A549 (cell line): ENCODE data around the gene IMPG2. TPM values are rescaled to one million over a fixed set of nuclear protein-coding genes. Genes with fewer than 3 reads are reported as not detected.

Experiments
- ATAC-seq, 2 experiments: fragments of 200-7000 bp in 1 of 2; fragments of >200 bp in 1 of 2; cut with Nextera tagmentation in 1 of 2; cut with Tn5 transposase in 1 of 2; 3 replicates each; pipeline versions ENCODE4 v1.8.0 to v1.9.1; 2018 to 2020; ENCODE audit warnings: mild to moderate bottlenecking in 1 of 2, moderate library complexity in 1 of 2
- CTCF ChIA-PET: fragments of 300-600 bp; sonication (Branson Sonifier 250); formaldehyde crosslinking; extraction: SDS; loops from one replicate; lab custom pipeline; 2021; ENCODE audit warnings: antibody characterized with exemption, inconsistent platforms; lab: Yijun Ruan, JAX
- POLR2A ChIA-PET: fragments of 350-600 bp; formaldehyde crosslinking; extraction: SDS; loops from one replicate; lab custom pipeline; 2021; ENCODE audit warnings: antibody characterized with exemption, inconsistent platforms; lab: Yijun Ruan, JAX
- DNase-seq, 2 experiments: peaks; one replicate each; pipeline versions ENCODE4 v3.0.0 to v3.0.0-alpha.2; 2011 to 2016; ENCODE audit warnings: low read depth in 1 of 2, low spot score in 1 of 2
- FAIRE-seq: peaks from 2 replicates; lab custom pipeline; 2011; peaks lifted over from hg19 to GRCh38; lab: Jason Lieb, UNC
- H3K27ac ChIP-seq, 2 experiments: fragments of >200 bp; sonication (Bioruptor Twin); formaldehyde crosslinking; 3 replicates each; pipeline ENCODE4 v1.5.1; 2016 to 2017
- H3K4me1 ChIP-seq: fragments of >200 bp; sonication (Bioruptor Twin); formaldehyde crosslinking; 3 replicates; pipeline ENCODE4 v1.6.1; 2016
- H3K4me2 ChIP-seq: fragments of >200 bp; sonication (Bioruptor Twin); formaldehyde crosslinking; 3 replicates; pipeline ENCODE4 v1.6.1; 2016
- H3K4me3 ChIP-seq: fragments of >200 bp; sonication (Bioruptor Twin); formaldehyde crosslinking; 3 replicates; pipeline ENCODE4 v1.5.1; 2016
- H3K9me3 ChIP-seq: fragments of >200 bp; sonication (Bioruptor Twin); formaldehyde crosslinking; 3 replicates; pipeline ENCODE4 v1.6.1; 2016
- CHD2 ChIP-seq: fragments of 150-350 bp; IDR thresholded peaks from 2 replicates; pipeline ENCODE4 v1.6.1; 2014; ENCODE audit warnings: low read length; ENCODE audit not compliant: partially characterized antibody
- EHF ChIP-seq: fragments of 250-450 bp; sonication (Bioruptor Pico); IDR thresholded peaks from 2 replicates; pipeline ENCODE4 v1.5.0; 2020; ENCODE audit warnings: mild to moderate bottlenecking
- EHMT2 ChIP-seq: fragments of 200-600 bp; sonication (generic); IDR thresholded peaks from 2 replicates; pipeline ENCODE4 v1.6.1; 2016; ENCODE audit warnings: antibody characterized with exemption, low read depth, mild to moderate bottlenecking, moderate library complexity
- GATA3 ChIP-seq: IDR thresholded peaks from 2 replicates; pipeline ENCODE4 v1.6.1; 2012; ENCODE audit warnings: borderline replicate concordance
- HDAC2 ChIP-seq: fragments of 200-600 bp; sonication (generic); IDR thresholded peaks from 2 replicates; pipeline ENCODE4 v1.6.1; 2016
- HEYL ChIP-seq: fragments of 250-450 bp; sonication (Bioruptor Pico); IDR thresholded peaks from 2 replicates; pipeline ENCODE4 v1.8.0; 2021; ENCODE audit warnings: mild to moderate bottlenecking, moderate library complexity
- HOXB5 ChIP-seq: fragments of 250-450 bp; sonication (Bioruptor Pico); IDR thresholded peaks from 2 replicates; pipeline ENCODE4 v1.5.0; 2020; ENCODE audit warnings: mild to moderate bottlenecking, moderate library complexity
- JUN ChIP-seq, 2 experiments: fragments of >200 bp; sonication (Bioruptor Twin); formaldehyde crosslinking; IDR thresholded peaks; 2 replicates in 1 of 2; 3 replicates in 1 of 2; pipeline ENCODE4 v1.6.1; 2016 to 2017
- JUNB ChIP-seq: fragments of >200 bp; sonication (Bioruptor Twin); formaldehyde crosslinking; IDR thresholded peaks from 2 replicates; pipeline ENCODE4 v1.6.1; 2016
- KDM1A ChIP-seq: fragments of 200-600 bp; sonication (generic); IDR thresholded peaks from 2 replicates; pipeline ENCODE4 v1.6.1; 2016; ENCODE audit warnings: low read depth, mild to moderate bottlenecking
- MAZ ChIP-seq: fragments of 150-350 bp; IDR thresholded peaks from 2 replicates; pipeline ENCODE4 v1.6.1; 2014; ENCODE audit warnings: antibody characterized with exemption, low read depth, low read length, borderline replicate concordance
- NPAS2 ChIP-seq: fragments of 250-450 bp; sonication (Bioruptor Pico); IDR thresholded peaks from 2 replicates; pipeline ENCODE4 v1.8.0; 2022; ENCODE audit warnings: mild to moderate bottlenecking, moderate library complexity, borderline replicate concordance
- NR3C1 ChIP-seq: fragments of >200 bp; sonication (Bioruptor Twin); formaldehyde crosslinking; IDR thresholded peaks from 3 replicates; pipeline ENCODE4 v1.6.1; 2017
- RAD21 ChIP-seq, 2 experiments: fragments of >200 bp in 1 of 2; sonication (Bioruptor Twin) in 1 of 2; formaldehyde crosslinking in 1 of 2; IDR thresholded peaks in 1 of 2; conservative IDR thresholded peaks in 1 of 2; 2 replicates in 1 of 2; 3 replicates in 1 of 2; pipeline ENCODE4 v1.6.1; 2012 to 2018; ENCODE audit warnings: inconsistent platforms in 1 of 2
- SMC3 ChIP-seq: fragments of >200 bp; sonication (Bioruptor Twin); formaldehyde crosslinking; IDR thresholded peaks from 3 replicates; pipeline ENCODE4 v1.6.1; 2018; ENCODE audit warnings: inconsistent platforms
- ZC3H11A ChIP-seq: fragments of 450-650 bp; IDR thresholded peaks from 2 replicates; pipeline ENCODE4 v1.6.1; 2014; ENCODE audit warnings: antibody characterized with exemption, mild to moderate bottlenecking
- ZNF302 ChIP-seq: fragments of 250-450 bp; sonication (Bioruptor Pico); IDR thresholded peaks from 2 replicates; pipeline ENCODE4 v1.9.0; 2021; ENCODE audit warnings: inconsistent platforms, mild to moderate bottlenecking, moderate library complexity
- WGBS: methylation state at CpG from one replicate; pipeline ENCODE4 v1.1.6; 2017; ENCODE audit errors: missing lambda C conversion rate; 5-methylcytosine and 5-hydroxymethylcytosine counted together
- polyA plus RNA-seq, 4 experiments: library from polyadenylated mRNA; depleted of rRNA in 3 of 4; stranded (reverse); fragments of >200 nt; fragmentation: RNase III in 1 of 4; extraction: RNeasy Plus Mini Kit Qiagen cat#74134 plus additional on column Dnase treatment in 1 of 4; gene quantifications; 2 replicates in 3 of 4; 3 replicates in 1 of 4; pipeline ENCODE4 v1.2.3, GENCODE V29; 2011 to 2017
- TF ChIP-seq, protein P1 (sequence below): IDR thresholded peaks from 2 replicates; pipeline ENCODE4 v1.6.1; 2012; ENCODE audit warnings: low read depth, borderline replicate concordance
- TF ChIP-seq, protein P2 (sequence below): fragments of >200 bp; sonication (Bioruptor Twin); formaldehyde crosslinking; IDR thresholded peaks from 2 replicates; pipeline ENCODE4 v1.6.1; 2016
- TF ChIP-seq, protein P3 (sequence below): fragments of >200 bp; sonication (Bioruptor Twin); formaldehyde crosslinking; IDR thresholded peaks from 3 replicates; pipeline ENCODE4 v1.5.1; 2016

IMPG2 gene
- polyA plus RNA-seq, 2 of the 4 experiments (the other 2 are of a cell fraction), result 0.03 to 0.05 TPM

DNA sequence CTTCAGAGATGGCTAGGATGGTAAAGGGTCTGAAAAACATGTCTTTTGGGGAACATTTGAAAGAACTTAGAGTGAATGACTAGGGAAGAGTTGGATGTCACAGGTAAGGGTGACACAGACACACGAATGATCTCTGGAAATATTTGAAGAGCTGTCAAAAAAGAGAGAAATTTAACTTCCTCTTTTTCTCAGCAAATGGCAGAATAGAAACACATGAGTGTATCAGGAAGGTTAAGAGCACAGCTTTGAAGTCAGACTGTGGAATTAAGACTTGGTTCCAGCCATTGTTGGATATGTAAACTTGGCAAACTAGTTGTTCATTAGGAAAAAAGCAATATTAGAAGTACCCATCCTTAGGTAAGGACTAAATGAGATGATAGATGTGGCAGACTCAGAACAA lies 117.7 kb downstream of the IMPG2 start:
- Histone ChIP-seq H3K4me2 (no peak overlapping the region), H3K4me3 (no peak overlapping the region), H3K9me3 (no peaks in the 10 kb centered on the region), H3K4me1 (no peaks in the 10 kb centered on the region), H3K27ac (no peak overlapping the region)
- DNase-seq (no peak), FAIRE-seq (no peak), ATAC-seq (no peak)
- TF ChIP-seq HOXB5, result no peak
- TF ChIP-seq ZNF302 (CRISPR knock-in tag), result no peak
- TF ChIP-seq, protein P1, sequence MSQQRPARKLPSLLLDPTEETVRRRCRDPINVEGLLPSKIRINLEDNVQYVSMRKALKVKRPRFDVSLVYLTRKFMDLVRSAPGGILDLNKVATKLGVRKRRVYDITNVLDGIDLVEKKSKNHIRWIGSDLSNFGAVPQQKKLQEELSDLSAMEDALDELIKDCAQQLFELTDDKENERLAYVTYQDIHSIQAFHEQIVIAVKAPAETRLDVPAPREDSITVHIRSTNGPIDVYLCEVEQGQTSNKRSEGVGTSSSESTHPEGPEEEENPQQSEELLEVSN, result no peak
- no peak for TF ChIP-seq KDM1A
- TF ChIP-seq, protein P2, sequence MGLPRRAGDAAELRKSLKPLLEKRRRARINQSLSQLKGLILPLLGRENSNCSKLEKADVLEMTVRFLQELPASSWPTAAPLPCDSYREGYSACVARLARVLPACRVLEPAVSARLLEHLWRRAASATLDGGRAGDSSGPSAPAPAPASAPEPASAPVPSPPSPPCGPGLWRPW, result no peak
- TF ChIP-seq JUN (IDR thresholded peaks at IDR 0.05), result no peak
- 24% methylated on average over 1 of the region's 1 CpG for whole genome bisulfite sequencing
- POLR2A ChIA-PET, result no interaction called here
- CTCF ChIA-PET, result interaction anchor here (0.5 to 0.7 kb wide), 2 partner anchors 14 to 481 kb away, joined by 3 read pairs; no protein-coding TSS in a partner anchor

DNA sequence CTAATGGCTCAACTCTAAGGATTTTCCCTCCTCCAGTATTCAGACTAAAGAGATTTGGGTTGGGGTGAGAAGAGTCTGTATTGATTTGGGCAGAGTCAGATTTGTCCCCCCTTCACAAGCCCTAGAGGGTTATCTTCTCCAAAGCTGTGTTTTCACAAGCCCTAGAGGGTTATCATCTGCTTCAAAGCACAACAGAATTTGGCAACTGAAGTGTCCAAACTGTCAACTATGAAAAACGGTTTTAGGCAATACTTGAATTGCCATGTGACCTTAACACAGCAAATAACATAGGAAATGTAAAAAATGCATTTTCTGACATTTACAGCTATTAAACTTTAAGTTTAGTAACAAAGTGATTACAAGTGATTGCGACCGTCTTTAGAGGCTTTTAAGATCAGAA lies 119.9 kb downstream of the IMPG2 start:
- POLR2A ChIA-PET, result no interaction called here

DNA sequence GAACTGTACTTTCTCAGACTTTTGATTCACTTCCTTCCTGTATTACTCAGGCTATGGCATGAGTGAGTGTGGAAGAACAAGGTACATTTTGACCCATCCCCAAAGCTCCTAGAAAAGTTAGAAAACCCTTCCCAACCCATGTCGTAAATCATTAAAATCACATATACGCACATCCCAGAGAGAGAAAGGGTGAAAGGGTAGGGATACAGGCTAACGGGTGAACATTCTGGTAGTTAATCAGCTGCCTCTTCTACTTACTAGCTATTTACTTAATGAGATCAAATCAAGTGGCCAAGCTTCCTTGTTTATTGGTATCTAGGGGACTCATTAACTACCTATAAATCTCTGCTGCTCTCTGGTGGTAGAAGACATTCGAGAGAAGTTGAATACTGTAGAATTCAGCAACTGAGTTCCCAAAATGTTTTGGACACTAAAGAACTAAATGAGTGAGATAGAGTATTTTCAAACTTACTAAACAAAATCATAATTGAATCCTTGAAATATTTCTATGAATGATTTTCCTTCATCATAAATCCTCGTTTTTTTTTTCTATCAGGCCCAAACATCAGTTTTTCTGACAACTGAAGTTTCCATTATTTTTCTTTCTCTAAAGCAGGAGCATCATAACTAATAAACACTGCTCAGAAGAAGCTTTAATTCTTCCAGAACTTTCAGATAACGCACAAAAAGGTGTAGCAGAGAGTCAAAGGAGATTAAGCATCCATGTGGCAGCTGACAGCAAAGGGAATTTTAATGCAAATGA lies 124.2 kb downstream of the IMPG2 start:
- Histone ChIP-seq H3K4me1 (0 out of 3 replicates have a peak, but pooled peaks cover 6% of the 10 kb centered on the region), H3K27ac (peak overlapping the region; percentile 42 to 79; a peak in 5 of 6 replicates), H3K9me3 (no peaks in the 10 kb centered on the region), H3K4me2 (no peak overlapping the region), H3K4me3 (no peak overlapping the region)
- no peak for TF ChIP-seq GATA3
- TF ChIP-seq SMC3, result peak; percentile 97
- TF ChIP-seq RAD21 (conservative IDR thresholded peaks at IDR 0.05 in 1 of 2, IDR thresholded peaks at IDR 0.05 in 1 of 2), result peak; percentile 92 to 94
- TF ChIP-seq, protein P3, sequence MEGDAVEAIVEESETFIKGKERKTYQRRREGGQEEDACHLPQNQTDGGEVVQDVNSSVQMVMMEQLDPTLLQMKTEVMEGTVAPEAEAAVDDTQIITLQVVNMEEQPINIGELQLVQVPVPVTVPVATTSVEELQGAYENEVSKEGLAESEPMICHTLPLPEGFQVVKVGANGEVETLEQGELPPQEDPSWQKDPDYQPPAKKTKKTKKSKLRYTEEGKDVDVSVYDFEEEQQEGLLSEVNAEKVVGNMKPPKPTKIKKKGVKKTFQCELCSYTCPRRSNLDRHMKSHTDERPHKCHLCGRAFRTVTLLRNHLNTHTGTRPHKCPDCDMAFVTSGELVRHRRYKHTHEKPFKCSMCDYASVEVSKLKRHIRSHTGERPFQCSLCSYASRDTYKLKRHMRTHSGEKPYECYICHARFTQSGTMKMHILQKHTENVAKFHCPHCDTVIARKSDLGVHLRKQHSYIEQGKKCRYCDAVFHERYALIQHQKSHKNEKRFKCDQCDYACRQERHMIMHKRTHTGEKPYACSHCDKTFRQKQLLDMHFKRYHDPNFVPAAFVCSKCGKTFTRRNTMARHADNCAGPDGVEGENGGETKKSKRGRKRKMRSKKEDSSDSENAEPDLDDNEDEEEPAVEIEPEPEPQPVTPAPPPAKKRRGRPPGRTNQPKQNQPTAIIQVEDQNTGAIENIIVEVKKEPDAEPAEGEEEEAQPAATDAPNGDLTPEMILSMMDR, result peak; percentile 81
- no peak for TF ChIP-seq JUNB
- POLR2A ChIA-PET, result interaction anchor here (0.6 kb wide), 1 partner anchor 605 kb away, joined by 3 read pairs; no protein-coding TSS in a partner anchor
- FAIRE-seq (peak; percentile 67), ATAC-seq (peak; percentile 74 to 84), DNase-seq (peak; percentile 28 to 66)
- CTCF ChIA-PET, result interaction anchor here (0.6 to 2.7 kb wide), 69 partner anchors 8 to 741 kb away, joined by 3 to 40 read pairs (median 3); partner anchors contain the start of gene SENP7
- WGBS, result 24% methylated on average over 6 of the region's 6 CpGs

More for the DNA sequence above, 119.9 kb downstream of the IMPG2 start:
- no peak for TF ChIP-seq HEYL (CRISPR knock-in tag)
- TF ChIP-seq NPAS2 (CRISPR knock-in tag), result no peak
- no peak for TF ChIP-seq NR3C1
- no peak for TF ChIP-seq HDAC2
- no peak for TF ChIP-seq EHF (CRISPR knock-in tag)
- TF ChIP-seq MAZ, result no peak
- TF ChIP-seq ZC3H11A, result no peak
- no peak for TF ChIP-seq EHMT2
- TF ChIP-seq KDM1A, result no peak
- TF ChIP-seq CHD2, result no peak
- CTCF ChIA-PET, result interaction anchor here (0.6 to 1.4 kb wide), 7 partner anchors 78 to 737 kb away, joined by 3 to 7 read pairs (median 3); no protein-coding TSS in a partner anchor
- H3K4me3 ChIP-seq, result no peak overlapping the region
- FAIRE-seq (no peak), ATAC-seq (no peak), DNase-seq (no peak)
- H3K4me2 ChIP-seq, result no peak overlapping the region
- WGBS, result 60% methylated on average over 3 of the region's 3 CpGs
- no peak overlapping the region for H3K27ac ChIP-seq
- H3K9me3 ChIP-seq, result no peaks in the 10 kb centered on the region
- H3K4me1 ChIP-seq, result no peaks in the 10 kb centered on the region
